Right renal cortex interstitium (tissue), 3 donors: ENCODE results near the gene CLDN22. TPM values are rescaled to one million over a fixed set of nuclear protein-coding genes. Genes with fewer than 3 reads are reported as not detected.

Experiments
- DNase-seq, 3 donors: peaks; one replicate each; pipeline ENCODE4 v3.0.0-alpha.2; 2013; ENCODE audit warnings: low read depth in 3 of 3, low spot score in 2 of 3
- polyA plus RNA-seq, 3 donors: library from polyadenylated mRNA; unstranded; fragments of 120-200 nt; gene quantifications; one replicate each; pipeline ENCODE4 v1.2.1, GENCODE V29; 2013; ENCODE audit not compliant: insufficient read length in 3 of 3

CLDN22 gene
- polyA plus RNA-seq = 1 to 10 TPM in 1 of 3 donors, under 1 TPM in 2; 0.74 to 1.0 (median 0.86) TPM

DNA sequence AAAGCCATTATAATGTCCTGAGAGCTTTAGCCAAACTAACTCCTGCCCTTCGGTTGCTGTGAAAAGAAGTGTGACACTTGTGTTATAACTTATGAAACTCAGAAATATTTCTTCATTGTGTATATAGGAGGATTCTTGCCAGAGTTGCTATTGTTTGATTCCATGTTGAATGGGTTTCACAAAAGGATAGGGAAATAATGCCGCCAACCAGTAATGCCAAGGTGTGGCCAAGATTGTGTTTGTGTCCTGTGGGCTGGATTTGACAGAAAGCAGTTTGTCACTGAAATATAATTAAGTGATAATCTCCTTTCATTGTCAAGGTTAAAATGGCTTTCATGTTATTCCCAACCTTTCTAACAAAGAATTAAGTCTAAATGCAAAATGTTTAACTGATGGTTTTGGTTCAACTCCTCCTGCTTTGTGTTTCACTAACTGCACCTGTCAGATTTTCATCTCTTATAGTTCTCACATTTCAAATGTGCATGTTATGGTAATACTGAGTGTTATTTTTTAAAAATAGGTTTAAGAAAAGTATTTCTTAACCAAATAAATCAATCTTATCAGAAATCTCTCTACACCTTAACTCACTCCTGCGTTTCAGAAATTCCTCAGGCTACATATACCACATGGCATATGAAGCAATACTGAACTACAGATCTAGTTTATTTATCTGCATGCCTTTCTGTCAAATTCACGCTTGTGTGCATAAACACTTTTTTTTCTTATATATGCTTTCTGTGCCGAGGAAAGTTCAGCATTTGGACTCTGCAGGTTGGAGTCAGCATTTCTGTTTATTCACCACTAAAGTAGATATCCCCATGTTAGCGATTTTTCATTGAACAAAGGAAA lies at the start of gene CLDN22:
TSS of gene CLDN22 (minus strand) at position 66 of the 849 bp plus-strand sequence. CDS start at position 8, 58 bp downstream.
- DNase-seq = no peak

DNA sequence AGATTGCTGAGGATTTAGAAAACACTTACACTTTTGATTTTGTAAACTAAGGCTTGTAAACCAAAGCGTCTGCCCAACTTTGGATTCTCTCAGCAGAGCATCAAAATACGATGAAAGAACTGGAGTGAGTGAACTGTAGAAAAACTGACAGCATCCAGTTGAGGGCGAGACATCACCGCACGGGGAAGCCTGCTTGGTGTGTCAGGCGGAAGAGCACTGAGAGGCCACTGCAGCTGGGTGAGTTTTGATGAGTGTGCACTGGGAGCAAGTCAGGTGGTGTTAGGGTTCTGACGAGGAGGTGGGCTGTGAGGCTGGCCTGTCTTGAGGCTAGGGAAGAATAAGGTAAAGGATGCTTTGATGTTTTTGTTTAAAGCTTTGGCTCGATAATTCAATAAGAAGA lies 49.0 kb upstream of the CLDN22 start:
- DNase-seq = no peak

GRCh38 chr4:183366206-183366835 lies 46.2 kb upstream of the CLDN22 start:
- DNase-seq = no peak

GRCh38 chr4:183364025-183364424 lies 43.9 kb upstream of the CLDN22 start:
- no peak for DNase-seq

DNA sequence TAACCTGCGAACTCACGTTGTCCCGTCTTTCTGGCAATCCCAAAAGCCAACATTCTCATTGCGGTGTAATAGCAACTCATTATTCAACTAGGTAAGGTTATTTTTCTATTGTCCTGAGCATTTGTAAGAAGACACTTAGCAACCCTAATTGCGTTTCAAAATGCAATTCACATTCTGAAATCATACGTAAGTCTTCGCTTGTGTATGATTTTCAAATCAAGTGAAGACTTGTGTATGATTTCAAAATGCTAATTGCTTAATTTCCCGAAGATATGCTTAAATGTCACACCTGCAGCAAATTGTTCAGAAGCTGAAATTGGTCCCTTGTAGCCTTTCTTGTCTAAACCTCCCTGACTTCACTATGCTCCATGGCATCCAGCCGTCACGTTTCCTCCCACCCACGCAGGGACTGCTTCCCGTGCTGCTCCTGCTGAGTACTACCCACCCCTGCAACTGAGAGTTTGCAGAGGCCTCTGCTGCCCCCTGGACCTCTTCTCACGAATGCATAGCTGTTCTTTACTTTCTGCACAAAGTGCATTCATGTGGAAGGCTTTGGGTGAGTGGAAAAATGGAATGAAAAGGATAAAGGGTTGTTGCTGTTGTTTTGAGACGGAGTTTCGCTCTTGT lies 43.0 kb upstream of the CLDN22 start:
- no peak for DNase-seq

GRCh38 chr4:183362036-183362435 lies 42.0 kb upstream of the CLDN22 start:
- DNase-seq = no peak

GRCh38 chr4:183360161-183360919 lies 40.3 kb upstream of the CLDN22 start:
- no peak for DNase-seq

DNA sequence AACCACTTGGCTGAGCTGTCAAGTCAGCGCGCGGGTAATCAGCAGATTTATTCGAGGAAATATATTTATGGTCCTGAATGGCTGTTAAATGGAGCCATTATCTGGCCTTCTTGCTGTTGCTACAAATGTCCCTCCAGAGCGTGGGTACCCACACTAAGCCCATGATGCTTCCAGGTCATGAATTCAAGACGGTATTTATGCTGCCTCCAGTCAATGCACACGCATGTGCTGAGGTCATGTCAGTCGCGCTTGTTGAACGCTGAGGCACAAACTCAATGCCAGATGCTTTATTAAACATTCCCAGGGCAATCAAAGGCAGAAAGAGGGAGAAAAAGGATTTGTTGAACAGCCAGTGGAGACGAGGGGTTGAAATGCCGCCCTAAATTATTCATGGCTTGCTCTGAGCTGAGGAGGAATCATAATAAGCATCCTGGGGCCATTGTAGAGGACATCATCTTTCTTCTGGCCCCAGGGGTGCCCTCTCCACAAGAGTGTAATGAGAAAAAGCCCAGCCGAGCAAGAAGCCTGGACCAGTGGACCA lies 38.2 kb upstream of the CLDN22 start:
- DNase-seq = no peak

GRCh38 chr4:183356931-183357675 lies 37.0 kb upstream of the CLDN22 start:
- DNase-seq = no peak

GRCh38 chr4:183356173-183356830 lies 36.2 kb upstream of the CLDN22 start:
- DNase-seq = no peak

- DNase-seq = no peak
These were observed 35.3 kb upstream of the CLDN22 start for GRCh38 chr4:183355405-183355804.

- no peak for DNase-seq
These were observed 34.1 kb upstream of the CLDN22 start for GRCh38 chr4:183354219-183354618.

DNA sequence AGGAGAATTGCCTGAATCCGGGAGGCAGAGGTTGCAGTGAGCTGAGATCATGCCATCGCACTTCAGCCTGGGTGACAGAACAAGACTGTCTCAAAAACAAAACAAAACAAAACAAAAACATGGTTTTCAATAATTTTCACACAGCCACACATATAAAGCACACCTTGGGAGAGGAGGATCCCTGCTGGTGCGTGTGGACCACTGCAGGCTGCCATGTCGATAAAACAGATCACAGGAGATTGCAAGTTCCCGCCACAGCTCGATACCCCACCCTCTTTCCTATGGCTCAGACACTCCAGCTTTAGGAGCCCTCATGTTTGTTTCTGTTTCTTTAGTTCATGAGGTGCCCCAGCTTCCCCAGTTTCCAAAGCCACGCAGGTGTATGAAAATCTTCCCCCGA lies 33.5 kb upstream of the CLDN22 start:
- no peak for DNase-seq

- DNase-seq = no peak
These were observed 32.5 kb upstream of the CLDN22 start for GRCh38 chr4:183352546-183352945.

DNA sequence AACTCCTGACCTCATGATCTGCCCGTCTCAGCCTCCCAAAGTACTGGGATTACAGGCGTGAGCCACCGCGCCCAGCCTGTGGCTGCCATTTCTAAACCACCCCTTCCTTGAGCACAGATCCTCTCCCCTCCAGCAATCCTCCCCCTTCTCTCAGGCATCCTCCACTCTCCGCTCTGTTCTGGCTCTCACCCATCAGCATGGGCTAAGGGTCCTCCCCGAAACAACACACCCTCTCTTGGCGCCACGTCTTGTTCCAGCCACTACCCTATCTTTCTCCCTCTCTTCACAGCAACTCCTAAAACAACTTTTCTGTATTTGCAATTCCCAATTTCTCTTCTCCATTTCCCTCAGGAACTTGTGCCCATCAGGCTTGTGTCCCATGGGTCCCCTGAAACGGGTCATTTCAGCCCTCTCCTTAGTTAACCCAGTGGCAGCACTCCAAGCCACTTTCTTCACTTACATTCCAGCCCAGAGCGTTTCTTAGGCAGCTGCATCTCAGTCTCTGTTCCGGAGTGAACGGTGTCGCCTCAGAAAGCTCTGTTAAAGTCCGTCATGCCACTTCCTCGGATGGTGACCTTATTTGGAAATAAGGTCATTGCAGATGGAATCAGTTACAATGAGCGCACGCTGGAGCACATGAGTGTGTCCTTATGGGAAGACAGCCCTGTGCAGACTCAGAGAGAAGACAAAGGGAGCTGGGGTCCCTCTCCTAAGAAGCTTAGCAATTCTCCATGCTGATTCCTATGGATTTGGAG lies 30.4 kb upstream of the CLDN22 start:
- DNase-seq = no peak

DNA sequence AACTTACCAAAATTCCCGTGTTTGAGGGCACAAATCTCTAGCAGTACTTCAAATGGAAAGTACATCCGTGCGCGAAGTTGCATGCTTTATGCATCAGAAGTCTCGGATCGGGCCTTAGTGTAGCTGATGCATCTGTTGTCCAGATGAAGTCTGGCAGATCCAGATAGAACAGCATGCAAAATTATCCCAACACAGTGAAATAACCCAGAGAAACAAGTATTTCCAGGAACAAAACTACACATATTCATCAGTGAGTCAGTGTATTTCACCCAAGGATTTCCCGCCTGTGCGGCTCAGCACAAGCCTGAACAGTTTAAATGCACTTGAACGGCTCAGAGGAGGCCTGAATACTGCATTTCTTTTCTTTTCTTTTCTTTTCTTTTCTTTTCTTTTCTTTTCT lies 29.6 kb upstream of the CLDN22 start:
- DNase-seq = no peak

GRCh38 chr4:183348706-183349659 lies 28.9 kb upstream of the CLDN22 start:
- DNase-seq = no peak

DNA sequence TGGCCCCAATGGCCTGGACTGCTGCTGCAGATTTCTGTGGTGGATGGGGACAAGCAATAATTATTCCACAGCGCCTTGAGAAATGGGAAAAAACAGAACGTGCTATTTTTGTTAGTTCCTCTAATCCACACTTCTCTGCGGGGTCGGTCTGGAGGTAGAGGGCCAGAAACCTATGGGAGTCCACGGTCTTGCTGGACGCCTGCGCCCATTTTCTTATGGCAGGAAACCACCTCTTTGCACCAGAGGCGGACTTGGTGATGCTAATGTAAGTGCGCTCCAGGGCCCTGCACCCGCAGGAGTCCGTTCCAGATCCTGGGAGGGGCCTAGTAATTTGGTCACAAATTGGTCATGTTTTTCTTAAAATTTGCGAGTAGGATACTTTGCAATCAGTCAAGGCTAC lies 28.1 kb upstream of the CLDN22 start:
- DNase-seq = no peak
